HG03175 (cell line): ENCODE measurements around the gene GAL.

Source experiments
- ATAC-seq: cut with Tn5 transposase; IDR thresholded peaks from one replicate; pipeline ENCODE4 v1.9.1; 2021; ENCODE audit warnings: mild to moderate bottlenecking, moderate library complexity; ENCODE audit not compliant: unreplicated experiment

GAL gene

DNA sequence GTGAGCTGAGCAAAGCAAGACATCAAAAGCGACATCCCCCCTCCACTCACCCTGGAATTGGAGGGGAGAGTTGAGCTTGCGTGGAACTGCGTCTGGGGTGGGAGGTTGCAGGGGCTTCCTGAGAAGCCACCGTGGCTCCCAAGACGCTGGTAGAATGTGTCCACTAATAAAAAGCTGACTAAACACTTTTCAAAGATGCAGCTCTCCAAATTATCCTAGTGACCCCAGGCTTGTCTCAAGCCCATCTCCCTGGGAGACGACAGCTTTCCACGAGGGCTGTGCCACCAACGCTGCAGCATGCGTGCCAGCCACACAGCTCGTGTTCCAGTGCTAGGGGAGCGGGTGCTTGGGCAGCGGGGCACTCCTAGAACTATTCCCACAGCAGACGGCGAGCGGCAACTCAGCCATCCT, 6.3 kb upstream of the GAL start:
- ATAC-seq: no peak

DNA sequence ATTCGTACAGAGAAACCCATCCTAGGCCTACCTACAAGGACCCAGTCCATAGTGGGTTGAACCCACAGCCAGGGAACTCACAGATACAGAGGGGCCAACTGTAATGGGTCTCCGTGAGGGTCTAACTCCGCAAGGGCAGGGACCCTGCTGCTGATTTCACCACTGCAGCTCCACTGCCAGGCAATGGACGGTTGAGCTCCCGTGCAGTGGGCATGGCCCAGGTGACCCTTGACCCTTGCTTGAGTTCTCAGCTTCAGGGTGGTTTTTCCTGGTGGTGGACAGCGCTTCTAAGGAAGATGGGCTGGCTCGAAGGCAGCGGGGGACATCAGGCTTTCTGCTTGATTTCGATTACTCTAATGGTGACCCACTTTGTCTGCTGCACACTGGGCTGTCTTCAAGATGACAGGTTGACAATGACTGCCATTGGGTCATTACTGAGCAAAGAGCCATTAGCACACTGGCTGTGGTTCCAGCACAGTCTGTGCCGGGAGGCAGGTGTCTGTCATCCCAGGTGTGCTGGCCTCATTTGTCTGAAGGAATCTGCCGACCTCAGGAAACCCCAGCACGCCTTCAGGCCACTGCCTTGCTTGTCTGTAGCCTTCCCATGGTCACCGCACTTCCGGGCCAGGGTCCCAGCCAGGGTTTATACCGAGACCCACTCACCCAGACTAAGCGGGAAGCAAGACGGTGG, 3.7 kb upstream of the GAL start:
- ATAC-seq: no peak

DNA sequence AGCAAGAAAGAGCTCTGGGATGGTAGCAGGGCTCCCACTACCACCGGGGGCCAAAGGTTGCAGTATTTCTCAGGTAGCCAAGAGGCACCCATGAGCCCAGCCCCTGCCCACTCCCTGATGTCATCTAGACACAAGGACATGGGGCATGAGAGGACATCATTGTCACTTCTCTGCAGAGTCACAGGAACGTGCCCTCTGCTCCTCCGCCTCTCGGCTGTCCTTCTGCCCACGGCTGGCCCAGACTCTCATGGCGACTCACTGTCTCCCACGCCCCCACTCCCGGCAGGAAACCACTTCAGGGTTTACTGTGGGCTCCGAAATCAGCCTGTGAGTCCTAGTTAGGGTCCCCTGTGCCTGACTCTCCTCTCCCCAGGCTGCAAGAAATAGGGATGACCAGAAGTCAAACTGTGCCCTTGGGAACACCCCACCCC, 1.8 kb upstream of the GAL start:
- ATAC-seq: no peak

DNA sequence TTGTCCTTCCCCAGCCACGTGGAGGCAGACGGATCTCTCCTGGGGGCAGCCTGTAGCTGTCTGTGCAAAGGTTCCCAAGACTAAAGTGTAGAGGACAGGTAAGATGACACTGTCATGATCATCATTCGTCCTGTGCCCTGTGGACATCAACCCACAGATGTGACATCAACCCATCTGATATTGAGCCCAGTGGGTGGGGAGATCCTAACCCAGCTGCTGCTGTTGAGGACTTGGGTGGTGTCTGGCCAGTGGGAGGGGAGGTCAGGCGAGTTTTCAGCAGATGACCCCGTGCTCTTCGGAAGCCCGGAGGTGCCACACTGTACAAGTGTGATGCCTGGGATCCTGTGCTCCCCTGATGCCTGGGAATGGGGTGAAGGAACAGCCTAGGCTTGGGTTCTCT, 1.2 kb upstream of the GAL start:
- ATAC-seq: no peak

DNA sequence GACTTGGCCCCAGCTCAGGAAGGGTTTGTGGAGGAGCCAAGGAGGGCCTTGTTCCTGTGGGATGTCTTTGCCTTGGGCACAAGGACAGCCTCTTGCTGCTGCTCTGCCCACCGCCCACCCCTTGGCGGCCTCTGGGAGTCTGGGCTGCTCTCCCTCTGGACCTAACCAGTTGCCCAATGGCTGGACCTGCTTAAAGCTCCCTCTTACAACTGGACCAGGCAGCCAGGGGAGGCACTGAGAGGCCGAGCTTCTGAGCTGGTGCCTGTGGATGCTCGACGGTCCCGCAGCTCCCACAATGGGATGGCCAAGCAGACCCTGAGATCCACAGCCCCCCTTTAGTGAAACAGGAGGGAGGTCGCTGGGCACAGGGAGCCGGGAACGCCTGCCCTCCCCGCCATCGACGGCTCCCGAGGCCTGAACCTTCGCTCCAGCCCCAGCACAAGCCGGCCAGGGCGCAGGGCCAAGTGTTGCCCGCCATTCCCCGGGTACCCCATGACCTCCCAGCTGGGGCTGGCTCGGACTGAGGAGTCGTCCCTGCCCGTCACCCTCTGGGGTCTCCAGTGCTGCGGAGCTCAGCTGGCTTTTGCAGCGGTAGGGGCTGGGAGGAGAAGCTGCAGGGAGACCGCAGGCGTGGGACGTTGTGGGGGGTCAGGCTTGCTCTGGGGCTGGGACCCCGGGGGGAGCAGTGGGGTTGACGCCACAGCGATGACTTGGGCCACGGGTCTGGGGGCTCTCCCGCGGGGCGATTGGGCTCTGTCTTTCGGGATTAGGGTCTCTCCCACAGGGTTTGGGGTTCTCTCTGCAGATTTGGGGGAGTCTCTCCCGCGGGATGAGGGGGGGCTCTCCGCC, 584 bp upstream of the GAL start:
- ATAC-seq: no peak

DNA sequence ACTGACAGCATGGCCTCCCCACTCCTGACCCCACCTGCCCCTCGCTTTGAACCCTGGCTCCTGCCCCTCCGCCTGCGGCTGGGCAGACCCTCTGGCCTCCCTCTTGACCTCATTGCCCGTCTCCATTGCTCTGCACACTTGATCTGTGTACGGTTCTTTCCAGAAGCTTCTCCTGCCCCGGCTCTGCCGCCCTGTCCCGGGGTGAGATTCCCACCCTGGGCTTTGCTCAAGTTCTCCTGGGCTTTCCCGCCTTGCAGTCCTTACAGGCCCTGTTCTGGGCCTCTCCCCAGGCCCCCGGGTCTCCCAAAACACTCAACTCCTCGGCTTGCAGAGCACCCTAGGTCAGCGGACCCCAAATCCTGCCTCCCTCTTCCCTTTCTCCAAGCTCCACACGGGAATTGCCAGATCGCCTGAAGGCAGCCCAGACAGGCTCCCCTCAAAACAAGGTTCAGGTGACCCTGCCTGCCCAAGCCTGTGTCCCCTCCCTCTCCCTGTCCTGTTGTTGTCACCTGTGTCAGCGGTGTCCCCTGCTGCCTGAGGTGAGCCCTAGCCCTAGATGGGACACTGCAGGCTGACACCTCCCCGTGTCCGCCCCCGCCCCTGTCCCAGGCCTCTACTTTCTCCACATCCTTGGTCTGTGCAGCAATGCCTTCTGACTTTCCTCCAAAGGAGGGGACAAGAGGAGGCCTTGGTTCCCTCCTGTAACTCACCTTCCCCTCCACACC, 1.5 kb downstream of the GAL start:
- no peak for ATAC-seq

DNA sequence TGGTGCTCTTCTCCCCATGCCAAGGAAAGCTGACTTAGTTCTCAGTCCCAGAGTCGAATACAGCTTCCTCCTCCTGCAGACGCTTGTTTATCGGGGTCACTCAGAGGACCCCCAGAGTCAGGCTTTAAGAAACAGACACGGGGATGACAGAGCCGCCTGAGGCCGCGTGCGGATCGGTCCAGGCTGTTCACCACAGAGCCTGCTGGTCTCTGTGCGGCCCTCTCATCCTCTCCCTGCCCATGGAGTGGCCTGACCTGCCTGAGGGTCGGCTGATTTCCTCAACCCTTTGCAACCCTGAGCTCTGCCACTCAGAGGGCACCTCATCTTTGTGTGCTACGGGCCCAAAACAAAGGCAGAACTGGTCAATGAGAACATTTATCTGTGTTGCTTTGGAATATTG, 2.1 kb downstream of the GAL start:
- no peak for ATAC-seq

DNA sequence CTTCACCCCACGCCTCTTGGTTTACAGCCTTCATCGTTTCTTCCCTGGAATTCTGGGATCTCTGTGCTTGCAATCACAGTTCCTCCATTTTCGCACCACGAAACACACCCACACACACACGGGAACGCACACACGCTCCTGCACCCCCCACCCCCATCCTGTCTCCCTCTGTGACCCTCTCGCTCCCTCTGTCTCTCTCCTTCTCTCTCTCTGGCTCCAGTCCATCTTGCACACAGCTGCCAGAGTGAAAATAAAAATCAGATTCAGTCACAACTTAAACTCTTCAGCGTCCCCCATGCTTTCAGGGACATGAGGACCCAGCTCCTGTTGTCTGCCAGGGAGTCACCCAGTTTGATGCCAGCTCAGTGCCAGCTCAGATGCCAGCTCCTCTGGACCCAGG, 3.0 kb downstream of the GAL start:
- ATAC-seq: no peak

DNA sequence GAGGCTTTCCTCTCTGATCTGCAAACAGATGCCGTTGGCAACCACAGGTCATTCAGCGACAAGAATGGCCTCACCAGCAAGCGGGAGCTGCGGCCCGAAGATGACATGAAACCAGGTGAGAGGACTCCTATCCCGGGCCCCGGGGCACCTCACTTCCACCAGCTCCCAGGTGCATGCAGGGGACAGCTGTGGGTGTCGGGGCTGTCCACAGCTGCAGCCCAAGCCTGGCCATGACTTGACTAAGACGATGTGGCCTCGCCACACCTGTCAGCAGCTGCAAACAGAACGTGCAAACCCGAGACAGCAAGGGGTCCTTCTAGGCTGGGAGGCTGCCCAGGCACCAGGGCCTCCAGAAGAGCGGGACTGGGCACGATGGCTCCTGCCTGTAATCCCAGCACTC, 3.6 kb downstream of the GAL start:
- no peak for ATAC-seq

DNA sequence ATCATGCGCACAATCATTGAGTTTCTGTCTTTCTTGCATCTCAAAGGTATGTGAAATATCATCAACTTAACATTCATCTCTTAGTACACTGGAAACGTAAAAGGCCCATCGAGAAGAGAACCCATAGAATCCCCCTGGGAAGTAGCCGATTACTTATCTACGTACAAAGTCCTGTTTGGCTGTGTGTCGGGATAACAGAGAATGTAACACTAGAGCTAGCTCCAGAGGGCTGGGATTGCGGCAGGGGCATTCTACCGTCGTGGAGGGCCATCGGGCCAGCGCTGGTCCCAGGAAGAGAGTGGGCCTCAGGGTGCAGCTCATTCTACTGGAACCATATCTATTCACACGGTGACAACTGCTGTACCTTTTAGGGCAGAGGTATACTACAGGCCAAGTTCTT, 4.5 kb downstream of the GAL start:
- no peak for ATAC-seq

DNA sequence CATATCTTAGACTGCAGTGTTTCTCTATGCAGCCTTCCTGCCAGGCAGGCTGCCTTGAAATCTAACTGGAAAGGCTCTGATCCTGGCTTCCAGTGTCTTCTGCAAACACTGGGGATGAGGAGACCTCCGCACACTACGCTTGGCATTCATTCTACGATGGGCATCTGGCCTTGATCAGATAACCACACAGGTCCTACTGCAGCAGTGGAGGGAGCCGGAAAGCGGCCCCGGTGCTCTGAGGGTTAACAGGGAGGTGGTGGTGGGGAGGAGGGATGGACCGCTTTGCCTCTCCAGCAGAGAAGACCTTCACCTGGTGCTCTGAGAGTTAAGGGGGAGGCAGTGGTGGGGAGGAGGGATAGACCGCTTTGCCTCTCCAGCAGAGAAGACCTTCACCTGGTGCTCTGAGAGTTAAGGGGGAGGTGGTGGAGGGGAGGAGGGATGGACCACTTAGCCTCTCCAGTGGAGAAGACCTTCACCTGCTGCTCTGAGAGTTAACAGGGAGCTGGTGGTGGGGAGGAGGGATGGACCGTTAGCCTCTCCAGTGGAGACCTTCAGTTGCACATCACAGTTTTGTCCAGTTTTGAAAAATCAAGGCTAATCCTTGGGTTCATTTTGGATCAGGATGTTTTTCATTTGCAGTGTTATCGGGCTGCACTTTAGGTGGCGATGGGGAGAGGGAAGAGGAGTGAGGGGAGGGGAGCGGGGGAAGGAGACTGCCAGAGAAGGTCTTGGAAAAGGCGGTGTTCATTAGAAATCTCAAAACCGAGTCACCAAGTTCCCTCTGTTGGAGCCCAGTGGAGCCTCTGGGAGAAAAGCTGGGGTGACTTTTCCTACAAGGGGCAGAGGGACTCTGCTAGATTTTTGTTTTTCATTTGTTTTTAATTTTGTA, 5.6 kb downstream of the GAL start:
- no peak for ATAC-seq

DNA sequence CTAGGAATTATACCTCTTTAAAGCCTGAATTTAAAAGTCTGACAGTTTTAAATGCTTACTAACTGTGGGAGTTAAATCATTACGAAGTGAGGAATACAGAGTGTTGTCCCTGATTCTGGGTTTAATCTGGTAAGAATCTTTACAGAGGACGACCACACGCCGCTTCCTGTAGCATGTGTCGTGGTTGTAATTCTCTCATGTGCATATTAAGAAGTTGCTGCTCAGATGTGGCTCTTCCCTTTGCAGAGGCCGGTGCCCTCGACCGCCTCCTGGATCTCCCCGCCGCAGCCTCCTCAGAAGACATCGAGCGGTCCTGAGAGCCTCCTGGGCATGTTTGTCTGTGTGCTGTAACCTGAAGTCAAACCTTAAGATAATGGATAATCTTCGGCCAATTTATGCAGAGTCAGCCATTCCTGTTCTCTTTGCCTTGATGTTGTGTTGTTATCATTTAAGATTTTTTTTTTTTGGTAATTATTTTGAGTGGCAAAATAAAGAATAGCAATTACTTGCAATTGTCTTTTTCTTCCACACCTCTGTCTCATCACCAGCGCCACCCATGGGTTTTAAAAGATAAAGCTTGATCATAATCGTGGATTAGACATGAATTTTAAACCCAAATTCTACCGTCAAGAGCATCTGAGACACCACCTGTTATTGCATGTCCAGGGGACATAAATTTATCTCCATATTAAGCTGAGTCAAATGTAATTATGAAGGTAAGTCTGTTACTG, 6.5 kb downstream of the GAL start:
- ATAC-seq: no peak

DNA sequence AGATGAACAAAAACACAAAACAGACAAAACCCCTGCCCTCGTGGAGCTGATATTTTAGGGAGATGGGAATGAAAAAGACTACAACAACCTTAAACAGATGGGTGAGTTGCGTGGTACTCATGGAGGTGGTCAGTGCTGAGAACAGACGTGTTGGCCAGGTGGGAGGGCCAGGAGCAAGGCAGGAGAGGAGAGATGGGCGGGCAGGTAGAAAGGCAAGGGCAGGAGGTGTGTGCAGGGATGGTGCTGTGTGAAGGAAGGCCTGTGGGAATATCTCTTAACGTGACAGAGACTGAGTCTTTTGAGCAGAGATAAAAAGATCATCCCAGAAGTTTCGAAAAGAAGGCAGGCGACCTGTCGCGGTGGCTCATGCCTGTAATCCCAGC, 7.0 kb downstream of the GAL start:
- no peak for ATAC-seq

DNA sequence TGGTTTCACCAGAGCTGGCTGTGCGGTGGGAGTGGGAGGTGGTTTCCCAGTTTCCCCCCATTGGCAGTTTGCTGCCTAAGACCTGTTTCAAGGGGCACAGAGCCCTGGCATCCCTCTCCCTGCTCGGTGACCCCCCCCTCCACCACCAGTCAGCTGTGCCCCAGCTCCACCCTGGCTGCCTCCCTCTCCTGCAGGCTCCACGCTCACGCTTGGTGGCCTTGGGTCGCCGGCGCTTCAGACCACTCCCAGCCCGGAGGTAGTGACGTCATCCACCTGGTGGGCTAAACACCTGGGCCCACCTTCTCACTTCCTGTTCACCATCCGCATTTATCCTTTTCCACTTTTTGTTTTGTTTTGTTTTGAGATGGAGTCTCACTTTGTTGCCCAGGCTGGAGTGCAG, 7.8 kb downstream of the GAL start:
- ATAC-seq: no peak

DNA sequence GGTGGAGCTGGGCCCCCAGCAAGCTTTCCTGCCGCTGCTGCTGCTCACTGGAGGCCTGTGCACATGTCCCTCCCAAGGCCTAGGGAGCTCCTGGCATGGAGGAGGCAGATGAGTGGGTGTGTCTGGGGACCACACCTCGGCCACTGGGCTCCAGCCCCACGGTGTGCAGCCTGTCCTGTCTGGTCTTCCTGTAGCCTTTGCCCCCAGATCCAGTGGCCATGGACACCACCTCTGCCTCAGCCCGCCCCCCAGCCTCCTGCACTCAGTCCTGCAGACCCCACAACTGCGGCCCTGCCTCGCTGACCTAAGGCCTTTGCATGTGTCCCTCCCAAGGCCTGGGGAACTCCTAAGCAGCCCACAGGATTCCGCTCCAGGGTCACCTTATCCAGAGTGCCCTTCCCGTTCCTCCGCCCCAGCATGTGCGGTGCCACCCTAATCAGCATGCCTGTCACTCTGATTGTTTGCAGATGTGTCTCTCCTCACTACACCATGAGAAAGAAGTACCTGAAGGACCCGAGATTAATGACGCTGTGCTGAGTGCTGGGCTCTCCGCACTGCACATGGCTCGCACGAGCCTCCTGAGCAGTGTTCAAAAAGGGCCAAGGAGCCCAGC, 8.6 kb downstream of the GAL start:
- no peak for ATAC-seq

DNA sequence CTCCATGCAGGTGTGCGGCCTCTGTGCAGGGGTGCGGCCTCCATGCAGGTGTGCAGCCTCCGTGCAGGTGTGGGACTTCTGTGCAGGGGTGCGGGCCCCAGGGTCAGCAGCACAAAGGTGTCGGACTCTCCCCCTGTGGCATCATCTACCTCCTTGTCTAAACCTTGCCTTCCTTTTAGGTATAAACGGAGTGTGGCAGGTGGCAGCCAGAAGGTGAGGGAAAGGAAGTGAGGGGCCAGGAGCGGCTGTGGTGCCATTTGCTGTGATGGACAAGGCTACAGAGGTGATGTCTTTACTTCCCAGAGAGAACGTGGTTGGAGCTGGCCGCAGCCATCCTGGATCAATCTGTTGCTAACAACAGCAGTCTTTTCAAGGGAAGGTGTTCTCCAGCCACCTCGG, 9.1 kb downstream of the GAL start:
- no peak for ATAC-seq

DNA sequence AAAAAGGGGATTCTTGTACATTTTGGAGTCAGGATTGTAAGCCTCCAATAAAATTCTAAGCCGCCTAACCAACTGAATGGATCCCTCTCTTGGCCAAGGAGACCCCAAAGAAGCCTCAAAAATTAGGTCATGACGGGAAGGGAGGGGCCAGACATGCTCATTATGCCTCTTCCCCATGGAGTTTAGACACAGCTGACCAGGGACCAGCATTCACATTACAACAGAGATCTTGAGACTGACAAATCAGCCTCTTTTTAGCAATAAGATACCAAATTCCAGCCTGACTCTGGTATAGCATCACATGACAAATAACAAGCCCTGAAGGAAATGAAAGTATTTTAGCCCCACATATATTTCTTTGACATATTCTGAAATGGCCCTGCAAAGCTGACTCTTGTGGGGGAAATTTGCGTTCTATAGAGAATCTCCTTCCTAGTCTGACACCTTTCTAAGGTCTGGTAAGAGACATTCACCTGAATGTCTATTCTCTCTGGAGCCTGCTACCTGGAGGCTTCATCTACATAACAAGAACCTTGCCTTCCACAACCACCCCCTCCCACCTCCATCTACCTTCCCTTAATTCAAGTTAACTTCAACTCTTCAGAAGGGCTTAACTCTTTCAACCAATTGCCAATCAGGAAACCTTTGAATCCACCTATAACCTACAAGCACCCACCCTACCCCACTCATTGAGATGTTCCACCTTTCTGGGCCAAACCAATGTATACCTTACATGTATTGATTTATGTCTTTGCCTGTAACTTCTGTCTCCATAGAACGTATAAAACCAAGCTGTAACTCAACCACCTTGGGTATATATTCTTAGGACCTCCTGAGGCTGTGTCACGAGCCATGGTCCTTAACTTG, 10.3 kb downstream of the GAL start:
- ATAC-seq: no peak

DNA sequence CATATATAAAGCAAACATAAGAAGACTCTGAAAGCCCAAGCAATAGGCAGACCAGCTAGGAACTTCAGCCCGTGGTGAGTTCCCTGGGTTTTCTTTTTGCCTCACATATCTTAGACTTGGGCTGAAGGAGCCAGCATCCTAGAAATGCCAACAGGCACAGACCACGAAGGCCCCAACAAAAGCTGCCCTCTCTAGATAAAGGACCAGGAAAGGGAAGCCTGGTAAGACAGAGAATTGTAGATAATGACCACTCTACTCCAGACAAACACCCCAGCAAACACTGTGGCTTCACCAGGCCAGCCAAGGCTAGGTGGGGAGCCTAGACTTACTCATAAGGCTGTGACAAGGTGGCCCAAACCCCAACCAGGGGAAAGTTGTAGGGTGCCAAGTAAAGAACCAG, 11.2 kb downstream of the GAL start:
- ATAC-seq: no peak

DNA sequence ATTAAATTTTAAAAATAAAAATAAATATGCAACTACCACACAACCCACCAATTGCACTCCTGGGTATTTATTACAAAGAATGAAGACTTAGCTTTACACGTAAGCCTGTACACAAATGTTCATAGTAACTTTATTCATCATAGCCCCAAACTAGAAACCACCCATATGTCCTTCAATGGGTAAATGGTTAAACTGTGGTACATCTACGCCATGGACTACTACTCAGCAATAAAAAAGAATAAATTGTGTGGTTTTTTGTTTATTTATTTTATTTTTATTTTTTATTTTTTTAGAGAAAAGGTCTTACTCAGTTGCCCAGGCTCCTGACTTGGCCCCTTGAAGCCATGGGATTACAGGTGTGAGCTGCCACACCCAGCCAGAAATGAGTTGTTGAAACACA, 14.6 kb downstream of the GAL start:
- no peak for ATAC-seq
